GM12878 (cell line): Measurements from ENCODE around the gene CHMP2B. TPM values are rescaled to one million over a fixed set of nuclear protein-coding genes. Genes with fewer than 3 reads are reported as not detected.

Experiments
- ATAC-seq: fragments of 200-7000 bp; cut with Tn5 transposase; 3 replicates; pipeline ENCODE4 v1.9.1; 2020; ENCODE audit warnings: mild to moderate bottlenecking, moderate library complexity
- BruUV-seq: library from RNA; stranded (reverse); fragments of 400-500 nt; replicated peaks from 2 replicates; lab custom pipeline; 2021; lab: Mats Ljungman, UMichigan
- CTCF ChIA-PET: fragments of 300-600 bp; sonication (Branson Sonifier 250); formaldehyde crosslinking; extraction: SDS; loops from one replicate; lab custom pipeline; 2021; ENCODE audit warnings: inconsistent platforms; lab: Yijun Ruan, JAX
- POLR2A ChIA-PET: fragments of 350-600 bp; formaldehyde crosslinking; extraction: SDS; loops from one replicate; lab custom pipeline; 2021; ENCODE audit warnings: inconsistent platforms; lab: Charles Lee
- RAD21 ChIA-PET: fragments of 300-600 bp; sonication (Branson Sonifier 250); formaldehyde crosslinking; loops from one replicate; lab custom pipeline; 2023; ENCODE audit warnings: antibody characterized with exemption; ENCODE audit not compliant: unreplicated experiment; lab: Charles Lee
- SMC1A ChIA-PET: fragments of 300-600 bp; sonication (Branson Sonifier 250); formaldehyde crosslinking; loops from one replicate; lab custom pipeline; 2023; ENCODE audit not compliant: unreplicated experiment, uncharacterized antibody; lab: Charles Lee
- DNase-seq: peaks from one replicate; pipeline ENCODE4 v3.0.0-alpha.2; 2011; ENCODE audit warnings: low read depth, low spot score
- FAIRE-seq: peaks from 3 replicates; lab custom pipeline; 2011; peaks lifted over from hg19 to GRCh38; lab: Jason Lieb, UNC
- H2AFZ ChIP-seq: 2 replicates; pipeline ENCODE4 v1.6.0; 2011; ENCODE audit warnings: low read depth, low read length, control low read depth; ENCODE audit not compliant: control insufficient read depth
- H3K27ac ChIP-seq: 2 replicates; pipeline ENCODE4 v1.5.1; 2011; ENCODE audit warnings: control low read depth; ENCODE audit not compliant: control insufficient read depth, insufficient read depth
- H3K27me3 ChIP-seq, 2 experiments: replicated peaks in 1 of 2; 2 replicates each; pipeline versions ENCODE4 v1.6.0 to v1.6.1; 2011; ENCODE audit warnings: low read length in 1 of 2; ENCODE audit not compliant: control insufficient read depth in 2 of 2, insufficient read depth in 2 of 2
- H3K36me3 ChIP-seq, 2 experiments: 2 replicates each; pipeline ENCODE4 v1.5.1; 2011; ENCODE audit warnings: low read length in 1 of 2; ENCODE audit not compliant: control insufficient read depth in 2 of 2, insufficient read depth in 2 of 2
- H3K4me1 ChIP-seq: 2 replicates; pipeline ENCODE4 v1.6.1; 2011; ENCODE audit warnings: mild to moderate bottlenecking, low read length, moderate library complexity, mixed read lengths; ENCODE audit not compliant: control insufficient read depth, insufficient read depth
- H3K4me2 ChIP-seq: 2 replicates; pipeline ENCODE4 v1.6.0; 2011; ENCODE audit warnings: control low read depth; ENCODE audit not compliant: control insufficient read depth, insufficient read depth
- H3K4me3 ChIP-seq: fragments of 200-600 bp; sonication (generic); 2 replicates; pipeline ENCODE4 v1.5.1; 2016
- H3K79me2 ChIP-seq: 2 replicates; pipeline ENCODE4 v1.6.0; 2011; ENCODE audit warnings: low read length; ENCODE audit not compliant: control insufficient read depth, insufficient read depth
- H3K9ac ChIP-seq: 2 replicates; pipeline ENCODE4 v1.8.0; 2011; ENCODE audit warnings: low read length, control low read depth, mixed read lengths; ENCODE audit not compliant: control insufficient read depth, insufficient read depth
- H3K9me3 ChIP-seq: replicated peaks from 3 replicates; pipeline ENCODE4 v1.5.1; 2011; ENCODE audit warnings: mild to moderate bottlenecking, low read length; ENCODE audit not compliant: control insufficient read depth, insufficient read depth
- H4K20me1 ChIP-seq: 2 replicates; pipeline ENCODE4 v1.6.0; 2011; ENCODE audit not compliant: control insufficient read depth, insufficient read depth
- ASH2L ChIP-seq: fragments of 300-600, 200-600 bp; sonication (generic); IDR thresholded peaks from 2 replicates; pipeline ENCODE4 v1.6.1; 2017; ENCODE audit warnings: low read depth, mild to moderate bottlenecking, borderline replicate concordance
- CEBPB ChIP-seq, 2 experiments: fragments of 150-350 bp in 1 of 2; IDR thresholded peaks; 2 replicates each; pipeline ENCODE4 v1.6.1; 2012 to 2014; ENCODE audit warnings: low read depth in 2 of 2, low read length in 2 of 2, borderline replicate concordance in 1 of 2, inconsistent platforms in 1 of 2
- DPF2 ChIP-seq: fragments of 450-650 bp; IDR thresholded peaks from 2 replicates; pipeline ENCODE4 v1.6.1; 2017; ENCODE audit warnings: mild to moderate bottlenecking
- NFYB ChIP-seq: IDR thresholded peaks from 2 replicates; pipeline ENCODE4 v1.6.1; 2011; ENCODE audit warnings: low read depth, mild to moderate bottlenecking, low read length, improper control_type of control experiment, moderate library complexity; ENCODE audit not compliant: insufficient read depth
- PRDM15 ChIP-seq: fragments of 450-650 bp; formaldehyde crosslinking; IDR thresholded peaks from 2 replicates; pipeline ENCODE4 v1.4.0; 2020; ENCODE audit warnings: mild to moderate bottlenecking, moderate library complexity
- SMAD1 ChIP-seq: fragments of 450-650 bp; IDR thresholded peaks from 2 replicates; pipeline ENCODE4 v1.6.1; 2018; ENCODE audit warnings: mild to moderate bottlenecking, low read depth; ENCODE audit not compliant: partially characterized antibody
- WGBS: methylation state at CpG from one replicate; pipeline ENCODE4 v1.1.6; 2016; ENCODE audit warnings: low lambda C conversion rate; ENCODE audit not compliant: insufficient replicate concordance, insufficient coverage; ENCODE audit errors: missing lambda C conversion rate; 5-methylcytosine and 5-hydroxymethylcytosine counted together
- in situ Hi-C: fragments of 300-500 bp; cut with MboI; formaldehyde crosslinking; loops from 9 replicates; pipeline ENCODE4 v1.14.3; 2018; ENCODE audit warnings: mixed read lengths
- intact Hi-C: fragments of 100-400 bp; cut with micrococcal nuclease; formaldehyde crosslinking; loops from one replicate; pipeline ENCODE4 v1.14.2; 2022; ENCODE audit not compliant: unreplicated experiment
- polyA plus RNA-seq, 11 experiments: library from polyadenylated mRNA; depleted of rRNA in 4 of 11; unstranded in 6 of 11; stranded (reverse) in 5 of 11; fragments of >200 nt; fragmentation: Nextera tagmentation in 4 of 11; fragmentation: Illumina TruSeq in 1 of 11; extraction: Ambion mirVana in 4 of 11; extraction: Trizol in 1 of 11; gene quantifications; 1 replicate in 1 of 11; 2 replicates in 10 of 11; pipeline versions ENCODE4 v1.2.1 to v1.2.3, GENCODE V29; 2011 to 2016; ENCODE audit warnings: inconsistent platforms in 2 of 11, missing spikeins in 2 of 11, low read depth in 1 of 11
- total RNA-seq, 4 experiments: library from RNA; depleted of rRNA in 3 of 4; stranded (reverse); fragments of >200 nt in 3 of 4; fragmentation: Illumina TruSeq in 1 of 4; extraction: Trizol in 1 of 4; gene quantifications; 2 replicates each; pipeline versions ENCODE4 v1.2.1 to v1.2.3, GENCODE V29; 2013 to 2021

Gene CHMP2B
- total and polyA plus RNA-seq, 10 of the 15 experiments (the other 5 are each of a cell fraction or from before 2014, with no cell fraction given): 14.9 to 54.8 (median 24.6) TPM

GRCh38 chr3:87287011-87287410, 59.9 kb downstream of the CHMP2B start:
- ChIA-PET POLR2A (no interaction called here), CTCF (interaction anchor here (0.9 to 3.0 kb wide), 6 partner anchors 12 to 732 kb away, joined by 3 to 17 read pairs (median 4); no protein-coding TSS in a partner anchor), SMC1A (interaction anchor here (0.9 to 1.2 kb wide), 3 partner anchors 11 to 26 kb away, joined by 3 read pairs; no protein-coding TSS in a partner anchor), RAD21 (interaction anchor here (1.0 kb wide), 1 partner anchor 662 kb away, joined by 3 read pairs; no protein-coding TSS in a partner anchor)
- H4K20me1 ChIP-seq: no peaks in the 10 kb centered on the region
- ATAC-seq: peak; percentile 51
- no TSS peak for BruUV-seq
- no peak overlapping the region for H2AFZ ChIP-seq
- no peak for FAIRE-seq
- no peak for DNase-seq
- H3K9me3 ChIP-seq: no peaks in the 10 kb centered on the region
- no peak overlapping the region for H3K27ac ChIP-seq
- no peak for TF ChIP-seq CEBPB (IDR thresholded peaks at IDR 0.05; ENCODE audit: borderline replicate concordance in 1 of 2, low read depth in 2 of 2, low read length in 2 of 2)
- no peak for TF ChIP-seq SMAD1
- TF ChIP-seq DPF2: no peak
- no peak for TF ChIP-seq PRDM15 (CRISPR knock-in tag)
- TF ChIP-seq ASH2L: no peak
- no peak for TF ChIP-seq NFYB
- in situ Hi-C loops (no loop called here), intact Hi-C loops (no loop called here)
- H3K36me3 ChIP-seq: no peaks in the 10 kb centered on the region
- H3K4me2 ChIP-seq: no peak overlapping the region
- no peak overlapping the region for H3K9ac ChIP-seq
- 5% methylated on average over 1 of the region's 1 CpG for WGBS
- no peaks in the 10 kb centered on the region for H3K79me2 ChIP-seq
- H3K27me3 ChIP-seq: no peaks in the 10 kb centered on the region
- no peak overlapping the region for H3K4me3 ChIP-seq
- H3K4me1 ChIP-seq: no peaks in the 10 kb centered on the region
